ENCODE data around the gene B9D1. TPM values are rescaled to one million over a fixed set of nuclear protein-coding genes. Genes with fewer than 3 reads are reported as not detected.

Gene B9D1
- total RNA-seq, 1 experiment from 2014 or later: 11.5 TPM

DNA sequence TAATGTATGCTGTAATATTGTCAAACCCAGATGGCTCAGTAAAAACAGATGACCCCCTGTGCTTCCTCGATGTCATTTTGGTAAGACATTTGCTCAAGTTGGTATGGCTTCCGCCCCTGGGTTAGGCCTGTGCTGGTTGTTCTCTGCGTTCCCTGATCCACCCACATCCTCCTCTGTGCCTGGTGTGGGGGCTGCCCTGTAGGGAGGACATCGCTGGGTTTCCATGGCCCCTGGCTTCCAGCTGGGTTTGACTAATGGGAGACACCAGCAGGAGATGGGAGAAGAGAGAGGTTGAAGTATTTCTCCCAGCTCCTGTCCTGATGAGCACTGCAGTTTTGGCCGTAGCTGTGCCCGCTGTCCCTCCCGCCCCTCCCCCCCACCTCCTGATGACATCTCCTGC lies 28.9 kb upstream of the B9D1 start:
- POLR2A ChIA-PET: no interaction called here

DNA sequence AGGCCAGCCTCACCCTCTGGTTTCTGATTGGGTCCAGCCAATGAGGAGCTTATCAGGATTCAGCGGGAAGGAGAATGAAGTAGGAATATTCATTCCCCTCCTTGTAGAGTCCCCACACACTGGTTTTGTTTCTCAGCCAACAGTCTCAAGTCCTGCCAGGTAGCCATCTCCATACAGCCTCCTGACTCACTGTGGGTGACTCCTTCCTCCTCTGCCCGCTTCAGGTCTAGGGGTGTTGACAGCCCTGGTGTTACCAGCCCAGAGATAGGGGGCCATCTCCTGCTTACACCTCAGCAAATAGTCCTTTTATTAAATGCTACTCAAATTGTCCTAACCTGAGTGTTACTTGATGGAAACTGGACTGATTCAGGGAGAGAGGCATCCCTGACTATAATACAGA lies 28.4 kb upstream of the B9D1 start:
- CTCF ChIA-PET: no interaction called here
- POLR2A ChIA-PET: no interaction called here

More for the DNA sequence above, 28.9 kb upstream of the B9D1 start:
- Mint-ChIP-seq H3K4me1 (ENCODE audit: low read depth, unreplicated experiment) (peaks cover 8% of the 10 kb centered on the region), H3K9me3 (ENCODE audit: unreplicated experiment) (no peaks in the 10 kb centered on the region), H3K27ac (ENCODE audit: unreplicated experiment) (no peak overlapping the region), H3K36me3 (ENCODE audit: insufficient read depth, unreplicated experiment) (peaks cover 2% of the 10 kb centered on the region), H3K27me3 (ENCODE audit: insufficient read depth, unreplicated experiment) (peaks cover 6% of the 10 kb centered on the region), H3K4me3 (ENCODE audit: unreplicated experiment) (no peak overlapping the region)
- Histone ChIP-seq H3K36me3 (ENCODE audit: control insufficient read depth, insufficient read depth, low read length) (no peaks in the 10 kb centered on the region), H3K9me3 (no peaks in the 10 kb centered on the region), H3K4me1 (peaks cover 13% of the 10 kb centered on the region; the same call in 1 of the 2 replicates), H3K4me3 (ENCODE audit: low read depth, low read length) (no peak overlapping the region), H3K27me3 (replicated peaks; ENCODE audit: control insufficient read depth, insufficient read depth, low read length) (no peaks in the 10 kb centered on the region)
- no peak for DNase-seq
- TF ChIP-seq, protein P1, sequence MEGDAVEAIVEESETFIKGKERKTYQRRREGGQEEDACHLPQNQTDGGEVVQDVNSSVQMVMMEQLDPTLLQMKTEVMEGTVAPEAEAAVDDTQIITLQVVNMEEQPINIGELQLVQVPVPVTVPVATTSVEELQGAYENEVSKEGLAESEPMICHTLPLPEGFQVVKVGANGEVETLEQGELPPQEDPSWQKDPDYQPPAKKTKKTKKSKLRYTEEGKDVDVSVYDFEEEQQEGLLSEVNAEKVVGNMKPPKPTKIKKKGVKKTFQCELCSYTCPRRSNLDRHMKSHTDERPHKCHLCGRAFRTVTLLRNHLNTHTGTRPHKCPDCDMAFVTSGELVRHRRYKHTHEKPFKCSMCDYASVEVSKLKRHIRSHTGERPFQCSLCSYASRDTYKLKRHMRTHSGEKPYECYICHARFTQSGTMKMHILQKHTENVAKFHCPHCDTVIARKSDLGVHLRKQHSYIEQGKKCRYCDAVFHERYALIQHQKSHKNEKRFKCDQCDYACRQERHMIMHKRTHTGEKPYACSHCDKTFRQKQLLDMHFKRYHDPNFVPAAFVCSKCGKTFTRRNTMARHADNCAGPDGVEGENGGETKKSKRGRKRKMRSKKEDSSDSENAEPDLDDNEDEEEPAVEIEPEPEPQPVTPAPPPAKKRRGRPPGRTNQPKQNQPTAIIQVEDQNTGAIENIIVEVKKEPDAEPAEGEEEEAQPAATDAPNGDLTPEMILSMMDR (IDR thresholded peaks at IDR 0.05; ENCODE audit: insufficient read depth in 1 of 2, low read depth in 1 of 2, low read length in 1 of 2, severe bottlenecking in 1 of 2, unreplicated experiment in 1 of 2): no peak
- intact Hi-C loops (cut with micrococcal nuclease; ENCODE audit: unreplicated experiment): no loop called here
- BruUV-seq (replicated peaks): no TSS peak
- CTCF ChIA-PET: no interaction called here

DNA sequence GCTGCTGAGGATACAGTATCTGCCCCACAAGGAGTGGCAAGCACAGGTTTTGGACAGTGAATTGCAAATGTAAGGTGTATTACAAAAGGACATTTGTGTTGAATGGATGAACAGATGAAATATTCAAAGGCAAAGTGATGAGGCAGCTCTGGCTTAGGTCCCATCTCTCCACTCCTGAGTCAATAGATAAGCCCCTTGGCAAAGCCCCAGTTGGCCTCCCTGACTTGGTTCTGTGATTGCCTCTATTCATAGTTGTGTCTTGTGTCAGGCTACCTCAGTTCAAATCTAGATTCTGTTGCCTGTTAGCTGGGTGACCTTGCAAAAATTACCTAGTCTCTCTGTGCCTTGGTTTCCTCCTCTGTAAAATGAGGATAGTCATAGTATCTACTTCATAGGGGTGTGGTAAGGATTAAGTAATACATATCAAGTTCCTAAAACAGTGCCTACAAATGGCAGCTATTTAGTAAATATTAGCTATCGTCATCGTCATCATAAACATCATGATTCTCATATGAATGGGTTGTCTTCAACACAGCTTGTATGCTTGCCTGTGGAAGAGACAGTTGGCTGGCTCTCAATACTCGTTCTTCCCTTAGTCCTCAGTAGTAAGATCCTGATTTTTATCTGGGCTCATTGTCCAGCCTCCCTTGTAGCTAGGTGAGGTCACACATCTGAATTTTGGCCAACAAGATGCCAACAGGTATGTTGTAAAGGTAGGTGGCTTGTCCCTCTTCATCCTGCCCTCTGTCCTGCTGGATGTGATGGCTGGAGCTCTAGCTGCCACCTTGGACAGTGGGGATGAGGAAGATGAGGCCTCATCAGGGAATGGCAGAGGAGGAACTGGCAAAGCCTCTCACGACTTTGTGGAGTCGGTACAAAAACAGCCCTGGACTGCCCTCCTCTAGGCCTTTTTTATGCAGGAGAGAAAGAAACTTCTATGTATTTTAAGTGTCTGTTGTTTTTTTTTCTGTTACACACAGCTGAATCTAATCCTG lies 26.6 kb upstream of the B9D1 start:
- H3K4me1 Mint-ChIP-seq (ENCODE audit: low read depth, unreplicated experiment): peaks cover 8% of the 10 kb centered on the region
- H3K4me3 Mint-ChIP-seq (ENCODE audit: unreplicated experiment): no peak overlapping the region
- H3K27me3 Mint-ChIP-seq (ENCODE audit: insufficient read depth, unreplicated experiment): peaks cover 6% of the 10 kb centered on the region
- no peaks in the 10 kb centered on the region for H3K9me3 Mint-ChIP-seq (ENCODE audit: unreplicated experiment)
- H3K36me3 ChIP-seq (ENCODE audit: control insufficient read depth, insufficient read depth, low read length): peaks cover 1% of the 10 kb centered on the region
- H3K9me3 ChIP-seq: no peaks in the 10 kb centered on the region
- H3K27me3 ChIP-seq (replicated peaks; ENCODE audit: control insufficient read depth, insufficient read depth, low read length): no peaks in the 10 kb centered on the region
- ChIA-PET POLR2A (interaction anchor here (0.6 to 2.4 kb wide), 2 partner anchors 11 kb away, joined by 3 to 11 read pairs; partner anchors contain the start of gene MAPK7), CTCF (interaction anchor here (0.9 kb wide), 1 partner anchor 11 kb away, joined by 3 read pairs; the partner anchor contains the start of gene MAPK7)
- TF ChIP-seq, protein P1 (IDR thresholded peaks at IDR 0.05; ENCODE audit: insufficient read depth in 1 of 2, low read depth in 1 of 2, low read length in 1 of 2, severe bottlenecking in 1 of 2, unreplicated experiment in 1 of 2): no peak
- peaks cover 19% of the 10 kb centered on the region for H3K36me3 Mint-ChIP-seq (ENCODE audit: insufficient read depth, unreplicated experiment)
- BruUV-seq (replicated peaks): no TSS peak
- intact Hi-C loops (cut with micrococcal nuclease; ENCODE audit: unreplicated experiment): no loop called here
- peaks cover 16% of the 10 kb centered on the region; the same call in 1 of the 2 replicates for H3K4me1 ChIP-seq
- no peak overlapping the region for H3K4me3 ChIP-seq (ENCODE audit: low read depth, low read length)
- no peak for DNase-seq
- H3K27ac Mint-ChIP-seq (ENCODE audit: unreplicated experiment): no peak overlapping the region

More for the DNA sequence above, 28.4 kb upstream of the B9D1 start:
- DNase-seq: no peak
- no TSS peak for BruUV-seq (replicated peaks)
- Histone ChIP-seq H3K4me1 (peaks cover 16% of the 10 kb centered on the region; the same call in 1 of the 2 replicates), H3K36me3 (ENCODE audit: control insufficient read depth, insufficient read depth, low read length) (peaks cover 1% of the 10 kb centered on the region; the same call in 1 of the 2 replicates), H3K27me3 (replicated peaks; ENCODE audit: control insufficient read depth, insufficient read depth, low read length) (no peaks in the 10 kb centered on the region), H3K9me3 (no peaks in the 10 kb centered on the region), H3K4me3 (ENCODE audit: low read depth, low read length) (no peak overlapping the region)
- intact Hi-C loops (cut with micrococcal nuclease; ENCODE audit: unreplicated experiment): no loop called here
- TF ChIP-seq, protein P1 (IDR thresholded peaks at IDR 0.05; ENCODE audit: insufficient read depth in 1 of 2, low read depth in 1 of 2, low read length in 1 of 2, severe bottlenecking in 1 of 2, unreplicated experiment in 1 of 2): no peak
- no peak overlapping the region for H3K4me3 Mint-ChIP-seq (ENCODE audit: unreplicated experiment)
- H3K36me3 Mint-ChIP-seq (ENCODE audit: insufficient read depth, unreplicated experiment): peaks cover 6% of the 10 kb centered on the region
- peaks cover 6% of the 10 kb centered on the region for H3K27me3 Mint-ChIP-seq (ENCODE audit: insufficient read depth, unreplicated experiment)
- no peaks in the 10 kb centered on the region for H3K9me3 Mint-ChIP-seq (ENCODE audit: unreplicated experiment)
- no peak overlapping the region for H3K27ac Mint-ChIP-seq (ENCODE audit: unreplicated experiment)
- H3K4me1 Mint-ChIP-seq (ENCODE audit: low read depth, unreplicated experiment): peaks cover 8% of the 10 kb centered on the region

All from Caco-2 (cell line).